Neural cell (in vitro differentiated cells): Measurements from ENCODE around the gene OR52K1. TPM values are rescaled to one million over a fixed set of nuclear protein-coding genes. Genes with fewer than 3 reads are reported as not detected.

Experiments
- H2AFZ ChIP-seq: fragments of 200-600, 300-800 bp; sonication (generic), shearing (Covaris generic); 2 replicates; pipeline ENCODE4 v1.6.0; 2014; ENCODE audit warnings: low read depth, mild to moderate bottlenecking, antibody characterized with exemption, low read length, moderate library complexity
- H3F3A ChIP-seq: fragments of 200-600 bp; shearing (Covaris generic); 2 replicates; pipeline ENCODE4 v1.6.1; 2016; ENCODE audit warnings: mild to moderate bottlenecking, moderate library complexity, mixed read lengths, antibody characterized with exemption, low read length; ENCODE audit not compliant: insufficient read depth, poor library complexity, severe bottlenecking
- H3K27ac ChIP-seq: fragments of 200-600, 300-800 bp; sonication (generic), shearing (Covaris generic); 2 replicates; pipeline ENCODE4 v1.5.1; 2014; ENCODE audit warnings: mild to moderate bottlenecking, low read length, moderate library complexity
- H3K27me3 ChIP-seq: fragments of 300-800, 200-600 bp; sonication (generic), shearing (Covaris generic); 2 replicates; pipeline ENCODE4 v1.6.0; 2014; ENCODE audit warnings: mild to moderate bottlenecking, low read depth, low read length, moderate library complexity; ENCODE audit not compliant: insufficient read depth
- H3K36me3 ChIP-seq: fragments of 300-800, 200-600 bp; sonication (generic), shearing (Covaris generic); 2 replicates; pipeline ENCODE4 v1.5.1; 2014; ENCODE audit warnings: mild to moderate bottlenecking, antibody characterized with exemption, low read length, moderate library complexity; ENCODE audit not compliant: insufficient read depth
- H3K4me2 ChIP-seq: fragments of 300-800, 200-600 bp; sonication (generic), shearing (Covaris generic); 2 replicates; pipeline ENCODE4 v1.6.0; 2014; ENCODE audit warnings: mild to moderate bottlenecking, low read length
- H3K4me3 ChIP-seq: fragments of 300-800, 200-600 bp; sonication (generic), shearing (Covaris generic); 2 replicates; pipeline ENCODE4 v1.5.1; 2014; ENCODE audit warnings: mild to moderate bottlenecking, low read length, moderate library complexity
- H3K79me2 ChIP-seq: fragments of 200-600 bp; shearing (Covaris generic); replicated peaks from 2 replicates; pipeline ENCODE4 v1.6.0; 2014; ENCODE audit warnings: mild to moderate bottlenecking, low read length, moderate library complexity; ENCODE audit not compliant: insufficient read depth
- H3K9ac ChIP-seq: fragments of 300-800, 200-600 bp; sonication (generic), shearing (Covaris generic); 2 replicates; pipeline ENCODE4 v1.6.1; 2016; ENCODE audit warnings: mild to moderate bottlenecking, low read length, mixed read lengths
- H3K9me2 ChIP-seq: fragments of 200-600 bp; shearing (Covaris generic); 2 replicates; pipeline ENCODE4 v1.6.1; 2016; ENCODE audit warnings: mild to moderate bottlenecking, low read length, mixed read lengths; ENCODE audit not compliant: insufficient read depth
- H3K9me3 ChIP-seq: fragments of 200-600, 300-800 bp; sonication (generic), shearing (Covaris generic); 2 replicates; pipeline ENCODE4 v1.6.1; 2016; ENCODE audit warnings: mild to moderate bottlenecking, mixed run types, low read length, moderate library complexity, mixed read lengths
- H4K20me1 ChIP-seq: fragments of 200-600 bp; shearing (Covaris generic); 2 replicates; pipeline ENCODE4 v1.6.1; 2016; ENCODE audit warnings: mild to moderate bottlenecking, mixed run types; ENCODE audit not compliant: insufficient read depth
- CTCF ChIP-seq: fragments of 450-650 bp; IDR thresholded peaks from 2 replicates; pipeline ENCODE4 v1.5.1; 2014; ENCODE audit warnings: antibody characterized with exemption, mild to moderate bottlenecking, moderate library complexity; ENCODE audit not compliant: poor library complexity, severe bottlenecking
- EP300 ChIP-seq: fragments of 450-650 bp; conservative IDR thresholded peaks from 2 replicates; pipeline ENCODE4 v1.6.1; 2014; ENCODE audit warnings: antibody characterized with exemption, mild to moderate bottlenecking, moderate library complexity; ENCODE audit not compliant: poor library complexity, severe bottlenecking
- EZH2 ChIP-seq: fragments of 200-600, 300-800 bp; shearing (Covaris generic), sonication (generic); IDR thresholded peaks from 2 replicates; pipeline ENCODE4 v1.6.1; 2014; ENCODE audit warnings: antibody characterized with exemption, low read length, borderline replicate concordance, mild to moderate bottlenecking; ENCODE audit not compliant: insufficient read depth, poor library complexity, severe bottlenecking
- MXI1 ChIP-seq: fragments of 450-650 bp; conservative IDR thresholded peaks from 2 replicates; pipeline ENCODE4 v1.6.1; 2014; ENCODE audit warnings: antibody characterized with exemption, mild to moderate bottlenecking; ENCODE audit not compliant: poor library complexity, severe bottlenecking
- POLR2AphosphoS5 ChIP-seq: IDR thresholded peaks from 2 replicates; pipeline ENCODE4 v1.6.1; 2012
- RAD21 ChIP-seq: fragments of 450-650 bp; conservative IDR thresholded peaks from 2 replicates; pipeline ENCODE4 v1.6.1; 2014; ENCODE audit warnings: antibody characterized with exemption, mild to moderate bottlenecking, moderate library complexity
- REST ChIP-seq: IDR thresholded peaks from 2 replicates; pipeline ENCODE4 v1.6.1; 2012; ENCODE audit warnings: borderline replicate concordance
- SMC3 ChIP-seq: fragments of 450-650 bp; conservative IDR thresholded peaks from 2 replicates; pipeline ENCODE4 v1.6.1; 2014; ENCODE audit warnings: antibody characterized with exemption, mild to moderate bottlenecking, moderate library complexity; ENCODE audit not compliant: poor library complexity
- TAF1 ChIP-seq: IDR thresholded peaks from 2 replicates; pipeline ENCODE4 v1.6.1; 2012; ENCODE audit warnings: low read depth
- polyA minus RNA-seq: library from RNA; depleted of rRNA, polyadenylated mRNA; stranded (reverse); fragments of >200 nt; gene quantifications from 2 replicates; pipeline ENCODE4 v1.2.3, GENCODE V29; 2014
- polyA plus RNA-seq: library from polyadenylated mRNA; depleted of rRNA; stranded (reverse); fragments of >200 nt; gene quantifications from 2 replicates; pipeline ENCODE4 v1.2.3, GENCODE V29; 2014

The OR52K1 gene
- polyA plus RNA-seq (not detected in 2 replicates), polyA minus RNA-seq (0.12 TPM in 1 of 2 replicates, not detected in the other)

GRCh38 chr11:4482445-4482844 is at the start of gene OR52K1:
TSS of gene OR52K1 (plus strand) at chr11:4482646. CDS start at chr11:4488901, 6,255 bp downstream.
- Histone ChIP-seq H3K79me2 (no peaks in the 10 kb centered on the region), H3K4me2 (no peak within 1 kb of the TSS), H3K27me3 (no peaks in the 10 kb centered on the region), H3K36me3 (no peaks in the 10 kb centered on the region), H3K9me2 (no peaks in the 10 kb centered on the region), H3K9me3 (no peaks in the 10 kb centered on the region), H3K27ac (no peak within 1 kb of the TSS), H3K9ac (no peak within 1 kb of the TSS), H4K20me1 (no peaks in the 10 kb centered on the region), H3K4me3 (no peak within 1 kb of the TSS), H2AFZ (no peak within 1 kb of the TSS), H3F3A (no peaks in the 10 kb centered on the region)
- TF ChIP-seq MXI1 = no peak
- TF ChIP-seq TAF1 = no peak
- no peak for TF ChIP-seq CTCF
- no peak for TF ChIP-seq EZH2
- no peak for TF ChIP-seq SMC3
- no peak for TF ChIP-seq POLR2AphosphoS5

- Histone ChIP-seq H3K27ac (no peak overlapping the region), H3K9me3 (no peaks in the 10 kb centered on the region), H3F3A (no peaks in the 10 kb centered on the region), H3K4me2 (no peak overlapping the region), H3K9me2 (no peaks in the 10 kb centered on the region), H3K36me3 (no peaks in the 10 kb centered on the region), H4K20me1 (no peaks in the 10 kb centered on the region), H2AFZ (no peak overlapping the region), H3K9ac (no peak overlapping the region), H3K27me3 (no peaks in the 10 kb centered on the region), H3K79me2 (no peaks in the 10 kb centered on the region), H3K4me3 (no peak overlapping the region)
- TF ChIP-seq TAF1 (no peak), MXI1 (no peak), CTCF (no peak), POLR2AphosphoS5 (no peak), EP300 (no peak), EZH2 (no peak), SMC3 (no peak), RAD21 (no peak), REST (no peak)
Observed at GRCh38 chr11:4433856-4434255, 48.6 kb upstream of the OR52K1 start.
